A375 (cell line): ENCODE data around the gene TTC23. TPM values are rescaled to one million over a fixed set of nuclear protein-coding genes. Genes with fewer than 3 reads are reported as not detected.

Experiments used
- total RNA-seq: library from RNA; depleted of rRNA; stranded (reverse); fragments of >200 nt; shearing (Covaris generic); gene quantifications from 2 replicates; pipeline ENCODE4 v1.2.3, GENCODE V29; 2014; rRNA removed

Gene TTC23
- total RNA-seq = 11.4 and 11.6 TPM in 2 replicates

DNA sequence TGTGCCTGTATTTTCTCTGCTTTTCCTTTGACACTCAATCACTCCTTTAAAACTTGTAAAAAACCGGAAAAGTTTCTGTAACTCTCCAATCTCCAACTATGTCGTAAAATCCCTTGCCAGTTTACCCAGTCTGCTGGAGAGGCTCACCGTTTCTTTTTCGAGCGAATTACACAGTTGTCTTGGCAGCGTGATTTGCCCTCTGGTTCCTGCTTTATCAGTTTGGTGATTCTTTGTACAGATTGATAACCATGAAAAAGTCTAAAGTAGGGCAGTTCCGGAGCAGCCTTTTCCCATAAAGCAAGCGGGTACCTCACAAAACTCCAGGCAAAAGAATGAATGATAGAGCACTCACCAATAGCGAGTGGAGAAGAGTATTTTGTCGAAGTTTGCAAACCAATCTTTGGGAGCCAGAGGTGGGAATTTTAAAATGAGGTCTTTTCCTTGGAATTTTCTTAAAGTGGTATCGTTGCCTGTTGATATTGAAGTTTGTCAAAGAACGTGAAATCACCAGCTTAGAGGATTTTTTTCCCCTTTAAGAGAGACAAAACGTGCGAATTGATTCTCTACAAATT is at the start of gene TTC23:
TSS of gene TTC23 (minus strand) at position 312 of the 572 bp plus-strand sequence. CDS start 20,869 bp downstream, outside the sequence.

GRCh38 chr15:99250857-99251841 is 1.8 kb upstream of the TTC23 start, which contains the start of gene LRRC28:
Gene LRRC28, plus strand, starts transcription at chr15:99251481. Its CDS starts 4,477 bp downstream, at chr15:99255958.

DNA sequence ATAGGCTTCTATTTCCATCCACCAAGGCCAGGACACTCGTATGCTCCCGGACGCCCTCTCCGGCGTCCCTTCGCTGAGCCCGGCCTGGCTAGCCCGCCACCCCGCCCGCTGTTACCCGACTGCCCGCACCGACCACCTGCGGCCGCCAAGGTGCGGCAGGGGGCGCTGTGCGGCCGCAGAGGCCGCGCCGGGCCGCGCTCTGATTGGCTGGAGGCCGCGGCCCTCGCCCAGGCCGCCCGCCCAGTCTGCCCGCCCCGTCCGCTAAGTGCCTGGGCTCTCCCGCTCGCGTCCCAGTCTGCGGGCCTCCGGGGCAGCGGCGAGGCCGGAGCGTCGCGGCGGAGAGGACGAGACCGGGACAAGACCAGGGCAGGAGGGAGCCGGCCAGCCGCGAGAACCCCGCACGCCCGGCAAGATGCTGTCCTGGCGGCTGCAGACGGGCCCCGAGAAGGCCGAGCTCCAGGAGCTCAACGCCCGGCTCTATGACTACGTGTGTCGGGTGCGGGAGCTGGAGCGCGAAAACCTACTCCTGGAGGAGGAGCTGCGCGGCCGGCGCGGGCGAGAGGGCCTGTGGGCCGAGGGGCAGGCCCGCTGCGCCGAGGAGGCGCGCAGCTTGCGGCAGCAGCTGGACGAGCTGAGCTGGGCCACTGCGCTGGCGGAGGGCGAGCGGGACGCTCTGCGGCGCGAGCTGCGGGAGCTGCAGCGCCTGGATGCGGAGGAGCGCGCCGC is 144.4 kb downstream of the TTC23 start, which contains the start of gene SYNM:
TSS of gene SYNM (plus strand) at position 293 of the 726 bp plus-strand sequence. CDS start at position 413, 120 bp downstream.

Other genes starting within 250 kb of the TTC23 start
- gene PGPEP1L, start 241.8 kb downstream of the TTC23 start, total RNA-seq = not detected in 2 replicates
- gene SYNM, start 144.5 kb downstream of the TTC23 start, total RNA-seq = 21.6 and 24.0 TPM in 2 replicates
- 13.0 and 15.9 TPM in 2 replicates for gene LRRC28, start 1.9 kb upstream of the TTC23 start, total RNA-seq